ENCODE data around the gene ADCY7. TPM values are rescaled to one million over a fixed set of nuclear protein-coding genes. Genes with fewer than 3 reads are reported as not detected.
"Not testable (repeated sequence)": the region's sequence is repeated elsewhere in the genome, so short reads cannot be mapped to it uniquely, and the experiment has no call there.

Gene ADCY7
- total and polyA plus RNA-seq, 2 donors (not counting 1 experiment from before 2014, with no cell fraction given) = 9.9 to 34.0 TPM

DNA sequence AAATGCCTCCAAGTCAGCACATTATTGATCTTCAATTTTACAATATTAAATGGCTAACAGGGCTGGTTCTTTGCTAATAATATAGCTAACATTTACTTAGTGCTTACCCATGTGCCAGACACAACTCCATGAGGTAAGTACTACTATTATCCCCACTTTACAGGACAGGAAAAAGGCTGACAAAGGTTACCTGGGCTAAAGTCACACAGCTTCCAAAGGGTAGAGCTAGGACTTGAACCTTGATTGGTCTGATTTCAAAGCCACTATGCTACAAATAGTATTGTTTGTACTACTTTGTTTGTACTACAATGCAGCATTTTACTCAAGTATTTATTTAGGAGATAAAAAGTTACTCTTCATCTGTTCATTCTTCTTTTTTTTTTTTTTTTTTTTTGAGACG is 70.5 kb downstream of the ADCY7 start:
- peaks cover 8% of the 10 kb centered on the region for H3K36me3 ChIP-seq (ENCODE audit: control insufficient read depth, insufficient read depth, low read length)
- H3K27me3 ChIP-seq (ENCODE audit: control insufficient read depth, insufficient read depth, low read length) = no peaks in the 10 kb centered on the region
- no peaks in the 10 kb centered on the region for H4K20me1 ChIP-seq (ENCODE audit: control insufficient read depth, extremely low read depth, insufficient read depth, low read length)
- no peaks in the 10 kb centered on the region for H3K79me2 ChIP-seq (ENCODE audit: control insufficient read depth, insufficient read depth, low read length)
- peaks cover 3% of the 10 kb centered on the region for H3K4me1 ChIP-seq (ENCODE audit: control insufficient read depth, extremely low read depth, insufficient read depth, low read length)
- no peak for DNase-seq (ENCODE audit: low read depth in 2 of 2)
- no peak for TF ChIP-seq EZH2 (IDR thresholded peaks at IDR 0.05; ENCODE audit: low read length, missing control alignments)
- TF ChIP-seq, protein P1, sequence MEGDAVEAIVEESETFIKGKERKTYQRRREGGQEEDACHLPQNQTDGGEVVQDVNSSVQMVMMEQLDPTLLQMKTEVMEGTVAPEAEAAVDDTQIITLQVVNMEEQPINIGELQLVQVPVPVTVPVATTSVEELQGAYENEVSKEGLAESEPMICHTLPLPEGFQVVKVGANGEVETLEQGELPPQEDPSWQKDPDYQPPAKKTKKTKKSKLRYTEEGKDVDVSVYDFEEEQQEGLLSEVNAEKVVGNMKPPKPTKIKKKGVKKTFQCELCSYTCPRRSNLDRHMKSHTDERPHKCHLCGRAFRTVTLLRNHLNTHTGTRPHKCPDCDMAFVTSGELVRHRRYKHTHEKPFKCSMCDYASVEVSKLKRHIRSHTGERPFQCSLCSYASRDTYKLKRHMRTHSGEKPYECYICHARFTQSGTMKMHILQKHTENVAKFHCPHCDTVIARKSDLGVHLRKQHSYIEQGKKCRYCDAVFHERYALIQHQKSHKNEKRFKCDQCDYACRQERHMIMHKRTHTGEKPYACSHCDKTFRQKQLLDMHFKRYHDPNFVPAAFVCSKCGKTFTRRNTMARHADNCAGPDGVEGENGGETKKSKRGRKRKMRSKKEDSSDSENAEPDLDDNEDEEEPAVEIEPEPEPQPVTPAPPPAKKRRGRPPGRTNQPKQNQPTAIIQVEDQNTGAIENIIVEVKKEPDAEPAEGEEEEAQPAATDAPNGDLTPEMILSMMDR (conservative IDR thresholded peaks at IDR 0.05 in 1 of 2, IDR thresholded peaks at IDR 0.05 in 1 of 2; ENCODE audit: low read depth in 1 of 2, low read length in 2 of 2) = no peak
- no peak overlapping the region for H3K4me2 ChIP-seq (ENCODE audit: extremely low read depth, insufficient read depth, low read length)
- H3K9ac ChIP-seq (ENCODE audit: insufficient read depth, low read length) = no peak overlapping the region
- H3K27ac ChIP-seq (ENCODE audit: insufficient read depth, low read length) = no peak overlapping the region
- no peaks in the 10 kb centered on the region for H3K9me3 ChIP-seq (ENCODE audit: control insufficient read depth, insufficient read depth, low read depth, low read length)
- no peak overlapping the region for H3K4me3 ChIP-seq (replicated peaks in 1 of 4; ENCODE audit: control extremely low read depth in 1 of 4, insufficient read depth in 1 of 4, low read depth in 3 of 4, low read length in 4 of 4)
- H2AFZ ChIP-seq (ENCODE audit: low read length) = no peak overlapping the region

DNA sequence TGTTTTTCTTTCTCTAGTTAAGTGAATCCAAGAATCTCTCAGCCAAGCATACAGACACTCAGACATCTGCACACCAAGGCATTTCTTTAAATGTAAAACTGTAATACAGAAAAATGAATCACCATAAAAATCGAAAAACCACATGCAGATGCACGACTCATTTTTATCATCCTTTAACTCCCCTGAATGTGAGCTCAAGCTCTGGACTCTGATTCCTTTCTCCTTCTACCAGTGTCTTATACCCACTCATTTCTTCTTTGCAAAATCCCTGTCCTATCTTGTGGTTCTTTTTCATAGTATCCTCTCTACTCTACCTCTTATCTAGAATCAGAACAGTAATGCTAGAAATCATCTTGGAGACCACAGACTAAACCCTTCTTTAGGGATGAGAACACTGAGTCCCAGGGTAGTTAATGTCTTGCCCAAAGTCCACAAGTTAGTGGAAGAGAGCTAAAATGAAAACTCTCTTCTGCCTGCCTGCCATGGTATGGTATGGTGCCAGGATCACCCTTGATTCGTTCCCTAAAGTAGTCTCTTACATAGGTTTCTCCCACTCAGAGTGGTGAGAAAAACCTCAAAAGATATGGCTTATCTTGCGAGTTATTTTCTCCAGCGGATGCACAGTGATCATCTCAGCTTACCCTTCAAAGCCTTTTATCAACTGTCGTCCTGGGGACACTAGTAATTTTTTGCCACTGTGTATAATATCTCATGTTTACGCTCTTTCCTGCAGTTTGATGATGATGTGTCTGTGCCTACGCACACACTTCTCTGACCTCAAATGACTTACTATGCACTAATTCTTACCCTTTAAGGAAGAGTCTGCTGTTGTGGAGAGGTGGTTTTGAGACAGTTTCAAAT is 72.2 kb downstream of the ADCY7 start:
- no peaks in the 10 kb centered on the region for H3K9me3 ChIP-seq (ENCODE audit: control insufficient read depth, insufficient read depth, low read depth, low read length)
- H3K4me2 ChIP-seq (ENCODE audit: extremely low read depth, insufficient read depth, low read length) = no peak overlapping the region
- DNase-seq (ENCODE audit: low read depth in 2 of 2) = peak in 1 of 2 donors; percentile 41
- TF ChIP-seq EZH2 (IDR thresholded peaks at IDR 0.05; ENCODE audit: low read length, missing control alignments) = no peak
- TF ChIP-seq, protein P1 (conservative IDR thresholded peaks at IDR 0.05 in 1 of 2, IDR thresholded peaks at IDR 0.05 in 1 of 2; ENCODE audit: low read depth in 1 of 2, low read length in 2 of 2) = no peak
- no peak overlapping the region for H3K9ac ChIP-seq (ENCODE audit: insufficient read depth, low read length)
- H3K4me1 ChIP-seq (ENCODE audit: control insufficient read depth, extremely low read depth, insufficient read depth, low read length) = peaks cover 3% of the 10 kb centered on the region
- no peak overlapping the region for H3K4me3 ChIP-seq (replicated peaks in 1 of 4; ENCODE audit: control extremely low read depth in 1 of 4, insufficient read depth in 1 of 4, low read depth in 3 of 4, low read length in 4 of 4)
- H3K79me2 ChIP-seq (ENCODE audit: control insufficient read depth, insufficient read depth, low read length) = no peaks in the 10 kb centered on the region
- no peaks in the 10 kb centered on the region for H3K27me3 ChIP-seq (ENCODE audit: control insufficient read depth, insufficient read depth, low read length)
- no peaks in the 10 kb centered on the region for H4K20me1 ChIP-seq (ENCODE audit: control insufficient read depth, extremely low read depth, insufficient read depth, low read length)
- H3K27ac ChIP-seq (ENCODE audit: insufficient read depth, low read length) = peak overlapping the region; percentile 11
- peaks cover 3% of the 10 kb centered on the region for H3K36me3 ChIP-seq (ENCODE audit: control insufficient read depth, insufficient read depth, low read length)
- no peak overlapping the region for H2AFZ ChIP-seq (ENCODE audit: low read length)

DNA sequence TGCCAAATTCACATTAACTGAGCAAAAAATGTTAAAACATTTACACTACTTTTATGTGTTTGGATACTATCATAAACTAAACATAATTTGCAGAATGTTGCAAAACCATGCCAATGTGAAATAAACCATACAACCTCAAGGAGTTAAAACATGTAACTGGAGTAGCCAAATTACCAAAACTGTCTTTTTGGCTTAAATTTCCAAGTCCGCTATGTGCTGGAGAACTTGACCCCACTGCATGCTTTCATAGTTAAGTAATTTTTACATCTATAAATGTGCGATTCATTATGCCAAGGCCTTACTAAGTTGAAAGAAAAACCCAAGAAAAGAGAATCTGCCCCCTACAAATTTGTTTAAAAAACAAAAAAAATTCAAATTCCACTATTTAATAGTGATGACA is 74.2 kb downstream of the ADCY7 start:
- H2AFZ ChIP-seq (ENCODE audit: low read length) = no peak overlapping the region
- H3K9ac ChIP-seq (ENCODE audit: insufficient read depth, low read length) = no peak overlapping the region
- peaks cover 3% of the 10 kb centered on the region for H3K4me1 ChIP-seq (ENCODE audit: control insufficient read depth, extremely low read depth, insufficient read depth, low read length)
- no peak overlapping the region for H3K4me2 ChIP-seq (ENCODE audit: extremely low read depth, insufficient read depth, low read length)
- no peak overlapping the region for H3K4me3 ChIP-seq (replicated peaks in 1 of 4; ENCODE audit: control extremely low read depth in 1 of 4, insufficient read depth in 1 of 4, low read depth in 3 of 4, low read length in 4 of 4)
- H3K79me2 ChIP-seq (ENCODE audit: control insufficient read depth, insufficient read depth, low read length) = no peaks in the 10 kb centered on the region
- TF ChIP-seq, protein P1 (conservative IDR thresholded peaks at IDR 0.05 in 1 of 2, IDR thresholded peaks at IDR 0.05 in 1 of 2; ENCODE audit: low read depth in 1 of 2, low read length in 2 of 2) = no peak
- TF ChIP-seq EZH2 (IDR thresholded peaks at IDR 0.05; ENCODE audit: low read length, missing control alignments) = no peak
- DNase-seq (ENCODE audit: low read depth in 2 of 2) = peak; percentile 59 to 77
- H4K20me1 ChIP-seq (ENCODE audit: control insufficient read depth, extremely low read depth, insufficient read depth, low read length) = no peaks in the 10 kb centered on the region
- no peaks in the 10 kb centered on the region for H3K27me3 ChIP-seq (ENCODE audit: control insufficient read depth, insufficient read depth, low read length)
- no peaks in the 10 kb centered on the region for H3K9me3 ChIP-seq (ENCODE audit: control insufficient read depth, insufficient read depth, low read depth, low read length)
- H3K27ac ChIP-seq (ENCODE audit: insufficient read depth, low read length) = no peak overlapping the region
- H3K36me3 ChIP-seq (ENCODE audit: control insufficient read depth, insufficient read depth, low read length) = no peaks in the 10 kb centered on the region

DNA sequence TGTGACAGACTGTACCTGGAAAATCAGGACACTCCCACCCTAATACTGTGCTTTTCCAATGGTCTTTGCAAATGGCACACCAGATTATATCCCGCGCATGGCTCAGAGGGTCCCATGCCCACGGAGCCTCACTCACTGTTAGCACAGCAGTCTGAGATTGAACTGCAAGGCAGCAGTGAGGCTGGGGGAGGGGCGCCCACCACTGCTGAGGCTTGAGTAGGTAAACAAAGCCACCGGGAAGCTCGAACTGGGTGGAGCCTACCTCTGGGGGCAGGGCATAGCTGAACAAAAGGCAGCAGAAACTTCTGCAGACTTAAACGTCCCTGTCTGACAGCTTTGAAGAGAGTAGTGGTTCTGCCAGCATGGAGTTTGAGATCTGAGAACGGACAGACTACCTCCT is 77.2 kb downstream of the ADCY7 start:
- H3K9ac ChIP-seq (ENCODE audit: insufficient read depth, low read length); H3K4me2 ChIP-seq (ENCODE audit: extremely low read depth, insufficient read depth, low read length); H3K27me3 ChIP-seq (ENCODE audit: control insufficient read depth, insufficient read depth, low read length); H3K27ac ChIP-seq (ENCODE audit: insufficient read depth, low read length); H2AFZ ChIP-seq (ENCODE audit: low read length); H3K79me2 ChIP-seq (ENCODE audit: control insufficient read depth, insufficient read depth, low read length); H3K4me3 ChIP-seq (replicated peaks in 1 of 4; ENCODE audit: control extremely low read depth in 1 of 4, insufficient read depth in 1 of 4, low read depth in 3 of 4, low read length in 4 of 4); H3K36me3 ChIP-seq (ENCODE audit: control insufficient read depth, insufficient read depth, low read length); H4K20me1 ChIP-seq (ENCODE audit: control insufficient read depth, extremely low read depth, insufficient read depth, low read length); H3K9me3 ChIP-seq (ENCODE audit: control insufficient read depth, insufficient read depth, low read depth, low read length); DNase-seq (ENCODE audit: low read depth in 2 of 2); H3K4me1 ChIP-seq (ENCODE audit: control insufficient read depth, extremely low read depth, insufficient read depth, low read length): not testable (repeated sequence)
